H9 (cell line): ENCODE data around the gene RNGTT. TPM values are rescaled to one million over a fixed set of nuclear protein-coding genes. Genes with fewer than 3 reads are reported as not detected.

Experiments
- DNase-seq: peaks from one replicate; pipeline ENCODE4 v3.0.0-alpha.2; 2017
- H2AFZ ChIP-seq: one replicate; pipeline ENCODE4 v1.6.1; 2013; ENCODE audit warnings: mild to moderate bottlenecking, low read length, control low read depth, moderate library complexity
- H2AK5ac ChIP-seq: 2 replicates; pipeline ENCODE4 v1.6.1; 2013; ENCODE audit warnings: low read length, control low read depth, mixed read lengths; ENCODE audit not compliant: insufficient read length
- H2BK120ac ChIP-seq: one replicate; pipeline ENCODE4 v1.6.1; 2013; ENCODE audit warnings: low read depth, mild to moderate bottlenecking, low read length, control low read depth, inconsistent platforms; ENCODE audit not compliant: poor library complexity, severe bottlenecking
- H2BK12ac ChIP-seq: 2 replicates; pipeline ENCODE4 v1.6.1; 2013; ENCODE audit warnings: low read length, control low read depth, mixed read lengths, low read depth; ENCODE audit not compliant: insufficient read length
- H2BK15ac ChIP-seq: 2 replicates; pipeline ENCODE4 v1.6.1; 2013; ENCODE audit warnings: low read depth, low read length, control low read depth
- H2BK20ac ChIP-seq: one replicate; pipeline ENCODE4 v1.6.1; 2013; ENCODE audit warnings: low read depth, mild to moderate bottlenecking, low read length, control low read depth, inconsistent platforms; ENCODE audit not compliant: poor library complexity, severe bottlenecking
- H2BK5ac ChIP-seq: 2 replicates; pipeline ENCODE4 v1.6.1; 2013; ENCODE audit warnings: low read length, control low read depth, mixed read lengths; ENCODE audit not compliant: insufficient read length
- H3K14ac ChIP-seq: 2 replicates; pipeline ENCODE4 v1.6.1; 2013; ENCODE audit warnings: low read length, control low read depth; ENCODE audit not compliant: insufficient read depth
- H3K18ac ChIP-seq: 2 replicates; pipeline ENCODE4 v1.6.1; 2013; ENCODE audit warnings: low read depth, mild to moderate bottlenecking, mixed read lengths, low read length, control low read depth; ENCODE audit not compliant: insufficient read length
- H3K23ac ChIP-seq: 2 replicates; pipeline ENCODE4 v1.6.1; 2013; ENCODE audit warnings: low read length, control low read depth, mixed read lengths, low read depth; ENCODE audit not compliant: insufficient read length
- H3K23me2 ChIP-seq: 2 replicates; pipeline ENCODE4 v1.6.1; 2013; ENCODE audit warnings: low read depth, mild to moderate bottlenecking, mixed read lengths, low read length, control low read depth; ENCODE audit not compliant: insufficient read length, poor library complexity, severe bottlenecking
- H3K27ac ChIP-seq: 2 replicates; pipeline ENCODE4 v1.5.1; 2013; ENCODE audit warnings: low read length, control low read depth, mixed read lengths, low read depth; ENCODE audit not compliant: insufficient read length
- H3K27me3 ChIP-seq: 2 replicates; pipeline ENCODE4 v1.6.1; 2013; ENCODE audit warnings: low read length, control low read depth, inconsistent platforms; ENCODE audit not compliant: insufficient read depth
- H3K4ac ChIP-seq: 2 replicates; pipeline ENCODE4 v1.6.1; 2013; ENCODE audit warnings: low read depth, mild to moderate bottlenecking, control low read depth, inconsistent platforms, low read length, moderate library complexity
- H3K4me1 ChIP-seq: 2 replicates; pipeline ENCODE4 v1.6.1; 2013; ENCODE audit warnings: low read length, control low read depth, inconsistent platforms; ENCODE audit not compliant: insufficient read depth
- H3K4me2 ChIP-seq: 2 replicates; pipeline ENCODE4 v1.6.1; 2013; ENCODE audit warnings: low read length, control low read depth, mixed read lengths; ENCODE audit not compliant: insufficient read length, insufficient read depth
- H3K56ac ChIP-seq: 2 replicates; pipeline ENCODE4 v1.6.1; 2013; ENCODE audit warnings: low read depth, mild to moderate bottlenecking, mixed read lengths, low read length, control low read depth; ENCODE audit not compliant: insufficient read length
- H3K79me1 ChIP-seq: 2 replicates; pipeline ENCODE4 v1.6.1; 2013; ENCODE audit warnings: low read depth, mild to moderate bottlenecking, moderate library complexity, low read length, control low read depth, inconsistent platforms; ENCODE audit not compliant: insufficient read depth, poor library complexity, severe bottlenecking
- H3K79me2 ChIP-seq: 2 replicates; pipeline ENCODE4 v1.6.1; 2013; ENCODE audit warnings: low read length, control low read depth, inconsistent platforms; ENCODE audit not compliant: insufficient read depth
- H3K9ac ChIP-seq: 2 replicates; pipeline ENCODE4 v1.6.1; 2013; ENCODE audit warnings: low read length, control low read depth, mixed read lengths; ENCODE audit not compliant: insufficient read length; ENCODE audit errors: extremely low read depth
- H3K9me3 ChIP-seq: one replicate; pipeline ENCODE4 v1.6.1; 2013; ENCODE audit warnings: low read depth, low read length, inconsistent platforms; ENCODE audit not compliant: control insufficient read depth
- H3T11ph ChIP-seq: one replicate; pipeline ENCODE4 v1.6.1; 2013; ENCODE audit warnings: mild to moderate bottlenecking, low read length, control low read depth, inconsistent platforms
- H4K20me1 ChIP-seq: one replicate; pipeline ENCODE4 v1.6.1; 2013; ENCODE audit not compliant: control insufficient read depth, insufficient read length, insufficient read depth
- H4K5ac ChIP-seq: 2 replicates; pipeline ENCODE4 v1.6.1; 2013; ENCODE audit warnings: low read depth, mild to moderate bottlenecking, mixed read lengths, low read length, control low read depth; ENCODE audit not compliant: insufficient read length
- H4K8ac ChIP-seq: replicated peaks from 2 replicates; pipeline ENCODE4 v1.6.1; 2013; ENCODE audit warnings: low read length, control low read depth, mixed read lengths, low read depth; ENCODE audit not compliant: insufficient read length
- H4K91ac ChIP-seq: 2 replicates; pipeline ENCODE4 v1.6.1; 2013; ENCODE audit warnings: low read depth, mild to moderate bottlenecking, moderate library complexity, mixed read lengths, low read length, control low read depth; ENCODE audit not compliant: insufficient read length
- H3K27ac Mint-ChIP-seq, 3 experiments: 2 replicates in 2 of 3; 3 replicates in 1 of 3; pipeline ENCODE4 v1.8.0; 2020 to 2021; ENCODE audit warnings: mixed read lengths in 3 of 3, mild to moderate bottlenecking in 1 of 3, moderate library complexity in 1 of 3
- H3K27me3 Mint-ChIP-seq: 2 replicates; pipeline ENCODE4 v1.8.0; 2021; ENCODE audit warnings: low read depth, mild to moderate bottlenecking, moderate library complexity, mixed read lengths
- H3K36me3 Mint-ChIP-seq, 3 experiments: 2 replicates in 2 of 3; 3 replicates in 1 of 3; pipeline ENCODE4 v1.8.0; 2020 to 2021; ENCODE audit warnings: low read depth in 3 of 3, mixed read lengths in 3 of 3; ENCODE audit not compliant: insufficient read depth in 1 of 3
- H3K4me1 Mint-ChIP-seq, 2 experiments: 2 replicates each; pipeline ENCODE4 v1.8.0; 2020; ENCODE audit warnings: mixed read lengths in 2 of 2
- H3K4me3 Mint-ChIP-seq, 2 experiments: 2 replicates in 1 of 2; 3 replicates in 1 of 2; pipeline ENCODE4 v1.8.0; 2020 to 2021; ENCODE audit warnings: mild to moderate bottlenecking in 2 of 2, mixed read lengths in 2 of 2, moderate library complexity in 1 of 2
- H3K9me3 Mint-ChIP-seq, 2 experiments: 2 replicates in 1 of 2; 3 replicates in 1 of 2; pipeline ENCODE4 v1.8.0; 2020; ENCODE audit warnings: mild to moderate bottlenecking in 2 of 2, mixed read lengths in 2 of 2, moderate library complexity in 1 of 2
- CTCF ChIP-seq: fragments of 200-600 bp; sonication (generic); conservative IDR thresholded peaks from 3 replicates; pipeline ENCODE4 v1.8.0; 2021; ENCODE audit warnings: antibody characterized with exemption, mild to moderate bottlenecking
- WGBS: extraction: QIAGEN DNeasy Blood & Tissue Kit; methylation state at CpG from one replicate; pipeline ENCODE4 v1.1.7; 2013; ENCODE audit warnings: missing lambda C conversion rate, low lambda C conversion rate, mixed read lengths; ENCODE audit not compliant: insufficient read length; ENCODE audit errors: extremely low coverage; 5-methylcytosine and 5-hydroxymethylcytosine counted together
- total RNA-seq: library from RNA; stranded (reverse); gene quantifications from 2 replicates; pipeline ENCODE4 v1.2.1, GENCODE V29; 2021

The RNGTT gene
- total RNA-seq, 1 experiment from 2014 or later: 20.5 TPM

GRCh38 chr6:88945415-88946008 is 17.9 kb downstream of the RNGTT start:
- Histone ChIP-seq H2BK12ac (no peak overlapping the region), H3K18ac (no peak overlapping the region), H3K79me1 (peaks cover 6% of the 10 kb centered on the region), H2AK5ac (no peak overlapping the region), H2BK20ac (no peak overlapping the region), H3K23me2 (no peaks in the 10 kb centered on the region), H3K27ac (no peak overlapping the region), H4K8ac (no peak overlapping the region), H2BK15ac (no peak overlapping the region), H3K9ac (no peak overlapping the region), H3K14ac (no peak overlapping the region), H2BK5ac (no peak overlapping the region), H4K5ac (no peak overlapping the region), H3K23ac (no peak overlapping the region), H3T11ph (no peak overlapping the region), H4K91ac (no peak overlapping the region), H3K27me3 (no peaks in the 10 kb centered on the region), H3K4ac (no peak overlapping the region), H2BK120ac (no peak overlapping the region), H3K9me3 (no peaks in the 10 kb centered on the region), H3K56ac (no peak overlapping the region), H2AFZ (no peak overlapping the region), H3K4me1 (peaks cover 3% of the 10 kb centered on the region; the same call in 1 of the 2 replicates), H3K79me2 (peaks cover 8% of the 10 kb centered on the region; the same call in 1 of the 2 replicates), H4K20me1 (no peaks in the 10 kb centered on the region), H3K4me2 (no peak overlapping the region)
- 100% methylated on average over 1 of the region's 7 CpGs for WGBS
- no peak overlapping the region for H3K27ac Mint-ChIP-seq
- TF ChIP-seq CTCF: no peak
- peaks cover 11 to 16% of the 10 kb centered on the region in 2 experiments; a peak in 4 of 5 replicates for H3K9me3 Mint-ChIP-seq
- no peak overlapping the region for H3K4me3 Mint-ChIP-seq
- H3K36me3 Mint-ChIP-seq: peaks cover 11 to 17% (median 14%) of the 10 kb centered on the region in 3 experiments; a peak in 6 of 7 replicates
- H3K27me3 Mint-ChIP-seq: no peaks in the 10 kb centered on the region; the same call in 1 of the 2 replicates
- no peak for DNase-seq
- no peaks in the 10 kb centered on the region for H3K4me1 Mint-ChIP-seq
